IMR-90 (cell line): Measurements from ENCODE around the gene SHB. TPM values are rescaled to one million over a fixed set of nuclear protein-coding genes. Genes with fewer than 3 reads are reported as not detected.

ENCODE experiments used
- ATAC-seq: fragments of 200-7000 bp; cut with Tn5 transposase; 2 replicates; pipeline ENCODE4 v1.9.1; 2020; ENCODE audit warnings: low read depth, mild to moderate bottlenecking, moderate library complexity
- BruUV-seq: library from RNA; stranded (reverse); fragments of 400-500 nt; replicated peaks from 2 replicates; lab custom pipeline; 2021; lab: Mats Ljungman, UMichigan
- CTCF ChIA-PET: fragments of 300-600 bp; formaldehyde crosslinking; extraction: SDS; loops from one replicate; lab custom pipeline; 2021; ENCODE audit warnings: antibody characterized with exemption; lab: Yijun Ruan, JAX
- POLR2A ChIA-PET: fragments of 300-600 bp; sonication (Branson Sonifier 250); formaldehyde crosslinking; loops from one replicate; lab custom pipeline; 2022; ENCODE audit warnings: antibody characterized with exemption; ENCODE audit not compliant: unreplicated experiment; lab: Charles Lee
- DNase-seq: peaks from one replicate; pipeline ENCODE4 v3.0.0; 2013
- H2AFZ ChIP-seq: replicated peaks from 2 replicates; pipeline ENCODE3; 2013; ENCODE audit warnings: low read length, mild to moderate bottlenecking; ENCODE audit not compliant: poor library complexity
- H2AK5ac ChIP-seq: 2 replicates; pipeline ENCODE4 v1.6.1; 2013; ENCODE audit warnings: low read depth, low read length, inconsistent platforms
- H2AK9ac ChIP-seq: replicated peaks from 2 replicates; pipeline ENCODE3; 2013; ENCODE audit warnings: mild to moderate bottlenecking, low read depth, low read length, moderate library complexity; ENCODE audit not compliant: poor library complexity
- H2BK120ac ChIP-seq: 2 replicates; pipeline ENCODE4 v1.6.1; 2013; ENCODE audit warnings: low read depth, low read length, inconsistent platforms
- H2BK15ac ChIP-seq: 3 replicates; pipeline ENCODE4 v1.6.1; 2013; ENCODE audit warnings: low read depth, low read length, inconsistent platforms
- H2BK20ac ChIP-seq: 2 replicates; pipeline ENCODE4 v1.6.1; 2013; ENCODE audit warnings: low read depth, mild to moderate bottlenecking, inconsistent platforms, low read length, moderate library complexity
- H2BK5ac ChIP-seq: 2 replicates; pipeline ENCODE4 v1.6.1; 2013; ENCODE audit warnings: mild to moderate bottlenecking, low read depth, low read length, inconsistent platforms; ENCODE audit not compliant: poor library complexity, severe bottlenecking
- H3K14ac ChIP-seq: replicated peaks from 2 replicates; pipeline ENCODE4 v1.6.1; 2013; ENCODE audit warnings: low read depth, low read length, inconsistent platforms
- H3K18ac ChIP-seq: 2 replicates; pipeline ENCODE4 v1.6.1; 2013; ENCODE audit warnings: low read depth, low read length, control low read depth
- H3K23ac ChIP-seq: 2 replicates; pipeline ENCODE4 v1.6.1; 2013; ENCODE audit warnings: low read depth, low read length, inconsistent platforms
- H3K27ac ChIP-seq: 2 replicates; pipeline ENCODE4 v1.5.1; 2013; ENCODE audit warnings: mild to moderate bottlenecking, control low read depth, low read length; ENCODE audit not compliant: insufficient read depth
- H3K27me3 ChIP-seq: 2 replicates; pipeline ENCODE4 v1.6.1; 2013; ENCODE audit warnings: low read length; ENCODE audit not compliant: control insufficient read depth, insufficient read depth
- H3K36me3 ChIP-seq: 2 replicates; pipeline ENCODE4 v1.6.1; 2013; ENCODE audit warnings: low read length, mixed read lengths; ENCODE audit not compliant: control insufficient read depth, insufficient read depth
- H3K4ac ChIP-seq: 2 replicates; pipeline ENCODE4 v1.6.1; 2013; ENCODE audit warnings: low read depth, low read length, inconsistent platforms
- H3K4me1 ChIP-seq: 2 replicates; pipeline ENCODE4 v1.6.1; 2013; ENCODE audit warnings: low read length, mixed read lengths; ENCODE audit not compliant: control insufficient read depth, insufficient read depth
- H3K4me2 ChIP-seq: 2 replicates; pipeline ENCODE4 v1.6.1; 2013; ENCODE audit warnings: low read depth, mild to moderate bottlenecking, control low read depth, low read length, moderate library complexity
- H3K4me3 ChIP-seq: 2 replicates; pipeline ENCODE4 v1.5.1; 2013; ENCODE audit warnings: low read depth, mild to moderate bottlenecking, control low read depth, low read length, moderate library complexity; ENCODE audit not compliant: insufficient read depth
- H3K56ac ChIP-seq: 2 replicates; pipeline ENCODE4 v1.6.1; 2013; ENCODE audit warnings: low read length, inconsistent platforms; ENCODE audit not compliant: insufficient read depth; ENCODE audit errors: extremely low read depth
- H3K79me1 ChIP-seq, 2 experiments: 2 replicates each; pipeline ENCODE4 v1.6.1; 2013; ENCODE audit warnings: low read length in 2 of 2, inconsistent platforms in 1 of 2, low read depth in 1 of 2
- H3K9ac ChIP-seq: 2 replicates; pipeline ENCODE4 v1.6.1; 2013; ENCODE audit warnings: low read depth, low read length, control low read depth
- H3K9me1 ChIP-seq: 2 replicates; pipeline ENCODE4 v1.6.1; 2013; ENCODE audit warnings: low read length, inconsistent platforms; ENCODE audit not compliant: insufficient read depth
- H3K9me3 ChIP-seq: 2 replicates; pipeline ENCODE4 v1.6.1; 2013; ENCODE audit warnings: low read length; ENCODE audit not compliant: control insufficient read depth, insufficient read depth
- H4K20me1 ChIP-seq: 2 replicates; pipeline ENCODE4 v1.6.1; 2013; ENCODE audit warnings: low read length, inconsistent platforms; ENCODE audit not compliant: insufficient read depth
- H4K5ac ChIP-seq: 2 replicates; pipeline ENCODE4 v1.6.1; 2013; ENCODE audit warnings: mild to moderate bottlenecking, low read depth, low read length, control low read depth
- H4K8ac ChIP-seq, 2 experiments: 2 replicates each; pipeline ENCODE4 v1.6.1; 2013; ENCODE audit warnings: low read depth in 2 of 2, low read length in 2 of 2, control low read depth in 1 of 2, inconsistent platforms in 1 of 2
- H4K91ac ChIP-seq: 2 replicates; pipeline ENCODE4 v1.6.1; 2013; ENCODE audit warnings: low read depth, low read length, inconsistent platforms; ENCODE audit not compliant: insufficient read depth
- BHLHE40 ChIP-seq: fragments of 150-350 bp; IDR thresholded peaks from 2 replicates; pipeline ENCODE4 v1.6.1; 2016; ENCODE audit warnings: mild to moderate bottlenecking, low read depth, low read length
- CEBPB ChIP-seq: IDR thresholded peaks from 2 replicates; pipeline ENCODE4 v1.6.1; 2012; ENCODE audit warnings: low read depth, low read length, improper control_type of control experiment
- CHD1 ChIP-seq: IDR thresholded peaks from 2 replicates; pipeline ENCODE4 v1.6.1; 2012; ENCODE audit warnings: low read depth, low read length, improper control_type of control experiment
- CTCF ChIP-seq: conservative IDR thresholded peaks from 2 replicates; pipeline ENCODE4 v1.5.1; 2012; ENCODE audit warnings: mild to moderate bottlenecking, low read depth, low read length, improper control_type of control experiment
- ELK1 ChIP-seq: fragments of 150-350 bp; IDR thresholded peaks from 2 replicates; pipeline ENCODE4 v1.6.1; 2016; ENCODE audit warnings: low read depth, mild to moderate bottlenecking, low read length, moderate library complexity, borderline replicate concordance
- FOS ChIP-seq: fragments of 150-350 bp; IDR thresholded peaks from 2 replicates; pipeline ENCODE4 v1.6.1; 2016; ENCODE audit warnings: low read depth, low read length
- MAFK ChIP-seq: IDR thresholded peaks from 2 replicates; pipeline ENCODE4 v1.6.1; 2012; ENCODE audit warnings: low read depth, low read length, improper control_type of control experiment
- MAZ ChIP-seq: IDR thresholded peaks from 2 replicates; pipeline ENCODE4 v1.6.1; 2012; ENCODE audit warnings: low read depth, mild to moderate bottlenecking, low read length, improper control_type of control experiment, moderate library complexity, borderline replicate concordance
- MXI1 ChIP-seq: IDR thresholded peaks from 2 replicates; pipeline ENCODE4 v1.6.1; 2012; ENCODE audit warnings: low read depth, mild to moderate bottlenecking, low read length, moderate library complexity, borderline replicate concordance
- NFE2L2 ChIP-seq: fragments of 150-350 bp; IDR thresholded peaks from 2 replicates; pipeline ENCODE4 v1.6.1; 2016; ENCODE audit warnings: low read depth, mild to moderate bottlenecking, low read length
- POLR2A ChIP-seq: IDR thresholded peaks from 2 replicates; pipeline ENCODE4 v1.6.1; 2012; ENCODE audit warnings: mild to moderate bottlenecking, low read depth, low read length
- RAD21 ChIP-seq: IDR thresholded peaks from 2 replicates; pipeline ENCODE4 v1.6.1; 2012; ENCODE audit warnings: low read length, improper control_type of control experiment
- RCOR1 ChIP-seq: IDR thresholded peaks from 2 replicates; pipeline ENCODE4 v1.6.1; 2012; ENCODE audit warnings: mild to moderate bottlenecking, low read length, improper control_type of control experiment; ENCODE audit not compliant: insufficient replicate concordance
- RFX5 ChIP-seq: IDR thresholded peaks from 2 replicates; pipeline ENCODE4 v1.8.0; 2012; ENCODE audit warnings: low read depth, mild to moderate bottlenecking, low read length, moderate library complexity
- SMC3 ChIP-seq: fragments of 150-350 bp; IDR thresholded peaks from 2 replicates; pipeline ENCODE4 v1.6.1; 2016; ENCODE audit warnings: low read depth, mild to moderate bottlenecking, antibody characterized with exemption, low read length, moderate library complexity
- USF2 ChIP-seq: fragments of 150-350 bp; IDR thresholded peaks from 2 replicates; pipeline ENCODE4 v1.6.1; 2017; ENCODE audit warnings: mild to moderate bottlenecking, antibody characterized with exemption, low read length, low read depth
- WGBS, 2 experiments: methylation state at CpG; one replicate each; pipeline versions ENCODE4 v1.1.5 to v1.1.7; 2013; ENCODE audit warnings: missing lambda C conversion rate in 2 of 2; ENCODE audit not compliant: insufficient read length in 1 of 2; ENCODE audit errors: extremely low coverage in 2 of 2; 5-methylcytosine and 5-hydroxymethylcytosine counted together
- dilution Hi-C: fragments of 300-500 bp; cut with HindIII; formaldehyde crosslinking; loops from one replicate; pipeline ENCODE4 v1.14.3; 2018; ENCODE audit warnings: low sequenced_read_pairs; ENCODE audit not compliant: unreplicated experiment
- in situ Hi-C: fragments of 300-500 bp; cut with MboI; formaldehyde crosslinking; loops from 3 replicates; pipeline ENCODE4 v1.14.3; 2019; ENCODE audit warnings: low sequenced_read_pairs, inconsistent platforms, mixed read lengths
- intact Hi-C: fragments of 100-400 bp; cut with micrococcal nuclease; formaldehyde crosslinking; loops from 2 replicates; pipeline ENCODE4 v1.10.0; 2022
- polyA plus RNA-seq, 3 experiments: library from polyadenylated mRNA; depleted of rRNA; stranded (reverse); fragments of >200 nt; gene quantifications; 2 replicates each; pipeline ENCODE4 v1.2.3, GENCODE V29; 2012; ENCODE audit warnings: low replicate concordance in 1 of 3
- total RNA-seq: library from RNA; depleted of rRNA; stranded (reverse); fragments of >200 nt; gene quantifications from 2 replicates; pipeline ENCODE4 v1.2.3, GENCODE V29; 2012

The SHB gene
- total and polyA plus RNA-seq, 2 of the 4 experiments (the other 2 are of a cell fraction) = 6.1 to 20.4 TPM

- dilution Hi-C loops = no loop called here
- no peak overlapping the region for H3K56ac ChIP-seq
- H3K9me1 ChIP-seq = peaks cover 61% of the 10 kb centered on the region
- no peak overlapping the region for H3K9ac ChIP-seq
- H3K4me3 ChIP-seq = no peak overlapping the region
- peaks cover 65 to 99% of the 10 kb centered on the region in 2 experiments for H3K79me1 ChIP-seq
- TF ChIP-seq RFX5 (no peak), CHD1 (no peak), RCOR1 (no peak), MXI1 (no peak), FOS (no peak), CEBPB (no peak), NFE2L2 (no peak), MAFK (no peak), POLR2A (no peak), RAD21 (no peak), ELK1 (no peak), CTCF (no peak), MAZ (no peak), BHLHE40 (no peak), USF2 (no peak), SMC3 (no peak)
- peaks cover 55% of the 10 kb centered on the region for H4K20me1 ChIP-seq
- H3K4me2 ChIP-seq = no peak overlapping the region
- H3K36me3 ChIP-seq = peaks cover 22% of the 10 kb centered on the region
- POLR2A ChIA-PET = no interaction called here
- no peak overlapping the region for H3K23ac ChIP-seq
- in situ Hi-C loops = no loop called here
- H2AK5ac ChIP-seq = peak overlapping the region; percentile 39
- H2BK15ac ChIP-seq = no peak overlapping the region
- BruUV-seq = no TSS peak
- peaks cover 43% of the 10 kb centered on the region for H3K4me1 ChIP-seq
- WGBS, 2 experiments = 92% methylated on average over 4 of the region's 7 CpGs; no CpG with 5 or more reads in 1 of the 2 experiments
- no peaks in the 10 kb centered on the region for H3K27me3 ChIP-seq
- DNase-seq (no peak), ATAC-seq (no peak)
- no peak overlapping the region for H2AK9ac ChIP-seq
- no peak overlapping the region for H4K8ac ChIP-seq
- H4K91ac ChIP-seq = 0 out of 2 replicates have a peak overlapping the region, but pooled peaks have one; percentile 1
- peak overlapping the region; percentile 3; the same call in 1 of the 2 replicates for H3K14ac ChIP-seq
- no peak overlapping the region for H4K5ac ChIP-seq
- H3K27ac ChIP-seq = 0 out of 2 replicates have a peak overlapping the region, but pooled peaks have one; percentile 4
- CTCF ChIA-PET = no interaction called here
- H3K9me3 ChIP-seq = no peaks in the 10 kb centered on the region
- H2BK5ac ChIP-seq = no peak overlapping the region
- peak overlapping the region; percentile 34 for H3K4ac ChIP-seq
- intact Hi-C loops = loop anchor here (5.0 kb wide), 1 partner anchor 39 kb away; no protein-coding TSS in a partner anchor
- no peak overlapping the region for H2BK20ac ChIP-seq
- H2BK120ac ChIP-seq = no peak overlapping the region
- H2AFZ ChIP-seq = no peak overlapping the region
- H3K18ac ChIP-seq = no peak overlapping the region
Measured at GRCh38 chr9:38006163-38006562, 62.9 kb downstream of the SHB start.
